ENCODE data around the gene ARHGAP44. TPM values are rescaled to one million over a fixed set of nuclear protein-coding genes. Genes with fewer than 3 reads are reported as not detected.

Gene ARHGAP44
- total and polyA plus RNA-seq, 9 of the 15 experiments (the other 6 are each of a cell fraction or from before 2014, with no cell fraction given) = 0.01 to 0.68 (median 0.07) TPM; not detected in 1

- H3K9me1 ChIP-seq (ENCODE audit: control insufficient read depth, insufficient read depth, low read length) = no peaks in the 10 kb centered on the region
- no peak overlapping the region for H3K9ac ChIP-seq (ENCODE audit: insufficient read depth in 1 of 2, low read depth in 2 of 2, low read length in 2 of 2)
- intact Hi-C loops (cut with micrococcal nuclease) (no loop called here), in situ Hi-C loops (cut with MboI) (no loop called here)
- no peak overlapping the region for H2AFZ ChIP-seq (ENCODE audit: low read depth, low read length)
- no peaks in the 10 kb centered on the region for H3K4me1 ChIP-seq (replicated peaks in 1 of 2; ENCODE audit: control insufficient read depth in 2 of 2, insufficient read depth in 2 of 2, low read length in 2 of 2)
- no TSS peak for BruUV-seq (replicated peaks)
- H3K36me3 ChIP-seq (ENCODE audit: control insufficient read depth, insufficient read depth, low read length) = no peaks in the 10 kb centered on the region
- DNase-seq (ENCODE audit: extremely low read depth in 1 of 4, low spot score in 3 of 4) = no peak
- no peaks in the 10 kb centered on the region for H3K79me2 ChIP-seq (ENCODE audit: control insufficient read depth, insufficient read depth, low read length)
- no peaks in the 10 kb centered on the region for H4K20me1 ChIP-seq (replicated peaks; ENCODE audit: control insufficient read depth, insufficient read depth, low read length)
- no peak for FAIRE-seq
- 0% methylated on average over 5 of the region's 5 CpGs for WGBS (ENCODE audit: insufficient coverage, low coverage, missing lambda C conversion rate)
- no peak overlapping the region for H3K4me3 ChIP-seq
- H3K27ac ChIP-seq (ENCODE audit: extremely low read depth, low read depth, low read length) = no peak overlapping the region
- ChIA-PET CTCF (ENCODE audit: low intra/inter-chr PET ratio) (no interaction called here), POLR2A (no interaction called here)
- peaks cover 0 to 18% of the 10 kb centered on the region in 2 experiments; a peak in 2 of 5 replicates for H3K27me3 ChIP-seq (ENCODE audit: control insufficient read depth in 2 of 2, insufficient read depth in 2 of 2, low read length in 2 of 2)
- no peak overlapping the region for H3K4me2 ChIP-seq (ENCODE audit: insufficient read depth, low read length)
- H3K9me3 ChIP-seq (replicated peaks; ENCODE audit: control insufficient read depth, insufficient read depth, low read depth, low read length) = no peaks in the 10 kb centered on the region
- no peak for ATAC-seq
- TF ChIP-seq CREBBP (IDR thresholded peaks at IDR 0.05; ENCODE audit: low read depth, low read length) = no peak
- TF ChIP-seq, protein P1, sequence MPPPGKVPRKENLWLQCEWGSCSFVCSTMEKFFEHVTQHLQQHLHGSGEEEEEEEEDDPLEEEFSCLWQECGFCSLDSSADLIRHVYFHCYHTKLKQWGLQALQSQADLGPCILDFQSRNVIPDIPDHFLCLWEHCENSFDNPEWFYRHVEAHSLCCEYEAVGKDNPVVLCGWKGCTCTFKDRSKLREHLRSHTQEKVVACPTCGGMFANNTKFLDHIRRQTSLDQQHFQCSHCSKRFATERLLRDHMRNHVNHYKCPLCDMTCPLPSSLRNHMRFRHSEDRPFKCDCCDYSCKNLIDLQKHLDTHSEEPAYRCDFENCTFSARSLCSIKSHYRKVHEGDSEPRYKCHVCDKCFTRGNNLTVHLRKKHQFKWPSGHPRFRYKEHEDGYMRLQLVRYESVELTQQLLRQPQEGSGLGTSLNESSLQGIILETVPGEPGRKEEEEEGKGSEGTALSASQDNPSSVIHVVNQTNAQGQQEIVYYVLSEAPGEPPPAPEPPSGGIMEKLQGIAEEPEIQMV (tag; conservative IDR thresholded peaks at IDR 0.05; ENCODE audit: low read depth) = no peak
- no peak for TF ChIP-seq TFAM (CRISPR knock-in tag; conservative IDR thresholded peaks at IDR 0.05)
- TF ChIP-seq JUND (IDR thresholded peaks at IDR 0.05; ENCODE audit: borderline replicate concordance, low read depth, low read length) = no peak
- no peak for TF ChIP-seq JUND (tag; IDR thresholded peaks at IDR 0.05; ENCODE audit: borderline replicate concordance, low read depth, low read length)
- no peak for TF ChIP-seq TCF7 (IDR thresholded peaks at IDR 0.05; ENCODE audit: borderline replicate concordance)
- TF ChIP-seq U2AF2 (optimal IDR thresholded peaks at IDR 0.05; ENCODE audit: low read depth, low read length) = no peak
- no peak for TF ChIP-seq PRMT5 (CRISPR knock-in tag; IDR thresholded peaks at IDR 0.05)
- no peak for TF ChIP-seq ZNF253 (CRISPR knock-in tag; conservative IDR thresholded peaks at IDR 0.05)
- no peak for TF ChIP-seq SNIP1 (IDR thresholded peaks at IDR 0.05; ENCODE audit: low read depth)
- no peak for TF ChIP-seq RBFOX2 (IDR thresholded peaks at IDR 0.05; ENCODE audit: low read depth, low read length)
- no peak for TF ChIP-seq KAT8 (IDR thresholded peaks at IDR 0.05; ENCODE audit: low read depth)
- TF ChIP-seq MBD2 (IDR thresholded peaks at IDR 0.05; ENCODE audit: borderline replicate concordance, low read depth) = no peak
These were observed 177.1 kb downstream of the ARHGAP44 start for GRCh38 chr17:12966413-12966812.

Data from K562 (cell line).